Naive B cell (primary cell): ENCODE results near the gene RBMS3. TPM values are rescaled to one million over a fixed set of nuclear protein-coding genes. Genes with fewer than 3 reads are reported as not detected.
A peak's percentile ranks its signal among the peaks of the same experiment; 100 is the strongest.
"Not testable (repeated sequence)": the region's sequence is repeated elsewhere in the genome, so short reads cannot be mapped to it uniquely, and the experiment has no call there.

ENCODE experiments used
- ATAC-seq, 2 donors: fragments of 150-1000 bp; cut with Tn5 transposase; 2 replicates each; pipeline ENCODE4 v1.10.0; 2021; ENCODE audit warnings: low read depth in 2 of 2, mild to moderate bottlenecking in 2 of 2, moderate library complexity in 2 of 2
- DNase-seq: peaks from one replicate; pipeline ENCODE4 v3.0.0; 2022
- H3K27ac Mint-ChIP-seq, 6 donors: one replicate each; pipeline ENCODE4 v1.8.0; 2020 to 2022; ENCODE audit warnings: mild to moderate bottlenecking in 6 of 6, mixed read lengths in 6 of 6, moderate library complexity in 5 of 6, inconsistent platforms in 2 of 6
- H3K27me3 Mint-ChIP-seq, 3 donors: one replicate each; pipeline ENCODE4 v1.8.0; 2021 to 2022; ENCODE audit warnings: mixed read lengths in 3 of 3, mild to moderate bottlenecking in 1 of 3
- H3K36me3 Mint-ChIP-seq, 2 donors: one replicate each; pipeline ENCODE4 v1.8.0; 2020 to 2022; ENCODE audit warnings: mixed read lengths in 2 of 2, inconsistent platforms in 1 of 2, mild to moderate bottlenecking in 1 of 2
- H3K4me1 Mint-ChIP-seq, 3 donors: one replicate each; pipeline ENCODE4 v1.8.0; 2020 to 2022; ENCODE audit warnings: mixed read lengths in 3 of 3, inconsistent platforms in 1 of 3, mild to moderate bottlenecking in 1 of 3, moderate library complexity in 1 of 3
- H3K4me3 Mint-ChIP-seq, 8 donors: one replicate each; pipeline ENCODE4 v1.8.0; 2020 to 2022; ENCODE audit warnings: mild to moderate bottlenecking in 8 of 8, mixed read lengths in 8 of 8, moderate library complexity in 8 of 8, inconsistent platforms in 2 of 8
- H3K9me3 Mint-ChIP-seq, 7 donors: one replicate each; pipeline ENCODE4 v1.8.0; 2020 to 2022; ENCODE audit warnings: mixed read lengths in 7 of 7, mild to moderate bottlenecking in 5 of 7, inconsistent platforms in 2 of 7, moderate library complexity in 1 of 7
- polyA plus RNA-seq, 6 donors: library from polyadenylated mRNA; unstranded; fragments of 300-500 nt; fragmentation: Illumina TruSeq; gene quantifications; one replicate each; pipeline ENCODE4 v1.2.3, GENCODE V29; 2021; ENCODE audit warnings: low read depth in 6 of 6

Gene RBMS3
- polyA plus RNA-seq, 6 donors from 2014 or later: 0.12 to 1.3 (median 0.45) TPM; not detected in 3

- Mint-ChIP-seq H3K36me3 (no peaks in the 10 kb centered on the region), H3K9me3 (no peaks in the 10 kb centered on the region), H3K27me3 (no peaks in the 10 kb centered on the region), H3K4me3 (no peak overlapping the region), H3K4me1 (no peaks in the 10 kb centered on the region), H3K27ac (no peak overlapping the region)
- DNase-seq: no peak
- ATAC-seq: no peak
These were observed 64.8 kb downstream of the RBMS3 start for GRCh38 chr3:29345516-29346300.

- H3K36me3 Mint-ChIP-seq: no peaks in the 10 kb centered on the region
- no peaks in the 10 kb centered on the region for H3K9me3 Mint-ChIP-seq
- no peak overlapping the region for H3K4me3 Mint-ChIP-seq
- ATAC-seq (no peak), DNase-seq (no peak)
- no peak overlapping the region for H3K27ac Mint-ChIP-seq
- H3K27me3 Mint-ChIP-seq: no peaks in the 10 kb centered on the region
- H3K4me1 Mint-ChIP-seq: no peaks in the 10 kb centered on the region
These were observed 66.0 kb downstream of the RBMS3 start for GRCh38 chr3:29346828-29347227.

- Mint-ChIP-seq H3K4me3 (no peak overlapping the region), H3K27me3 (no peaks in the 10 kb centered on the region)
These were observed 66.5 kb downstream of the RBMS3 start for GRCh38 chr3:29347412-29347811.

GRCh38 chr3:29348316-29348715 lies 67.4 kb downstream of the RBMS3 start:
- Mint-ChIP-seq H3K9me3 (no peaks in the 10 kb centered on the region), H3K4me1 (no peaks in the 10 kb centered on the region), H3K4me3 (no peak overlapping the region), H3K36me3 (no peaks in the 10 kb centered on the region), H3K27me3 (no peaks in the 10 kb centered on the region), H3K27ac (no peak overlapping the region)
- no peak for ATAC-seq
- no peak for DNase-seq

More at GRCh38 chr3:29347412-29347811, 66.5 kb downstream of the RBMS3 start:
- Mint-ChIP-seq H3K36me3 (no peaks in the 10 kb centered on the region), H3K27ac (no peak overlapping the region), H3K9me3 (no peaks in the 10 kb centered on the region), H3K4me1 (no peaks in the 10 kb centered on the region)
- DNase-seq (no peak), ATAC-seq (no peak)

GRCh38 chr3:29349049-29349448 lies 68.2 kb downstream of the RBMS3 start:
- Mint-ChIP-seq H3K36me3 (no peaks in the 10 kb centered on the region), H3K9me3 (no peaks in the 10 kb centered on the region), H3K4me3 (no peak overlapping the region), H3K4me1 (peaks cover 0 to under 1% (median 0%) of the 10 kb centered on the region in 3 donors), H3K27me3 (no peaks in the 10 kb centered on the region), H3K27ac (no peak overlapping the region)
- DNase-seq: no peak
- no peak for ATAC-seq

- H3K4me3 Mint-ChIP-seq: peak overlapping the region in 1 of 8 donors; percentile 8
- DNase-seq: no peak
- no peaks in the 10 kb centered on the region for H3K27me3 Mint-ChIP-seq
These were observed 72.9 kb downstream of the RBMS3 start for GRCh38 chr3:29353807-29354206.

GRCh38 chr3:29354894-29355293 lies 74.0 kb downstream of the RBMS3 start:
- no peaks in the 10 kb centered on the region for H3K27me3 Mint-ChIP-seq
- H3K4me1 Mint-ChIP-seq: peaks cover 0 to 4% (median 0%) of the 10 kb centered on the region in 3 donors
- peaks cover 0 to 4% (median 0%) of the 10 kb centered on the region in 7 donors for H3K9me3 Mint-ChIP-seq
- DNase-seq: no peak
- ATAC-seq: no peak
- H3K4me3 Mint-ChIP-seq: no peak overlapping the region
- H3K36me3 Mint-ChIP-seq: no peaks in the 10 kb centered on the region
- no peak overlapping the region for H3K27ac Mint-ChIP-seq

More at GRCh38 chr3:29353807-29354206, 72.9 kb downstream of the RBMS3 start:
- Mint-ChIP-seq H3K4me1 (peaks cover 0 to 4% (median 0%) of the 10 kb centered on the region in 3 donors), H3K27ac (no peak overlapping the region), H3K9me3 (peaks cover 0 to 2% (median 0%) of the 10 kb centered on the region in 7 donors), H3K36me3 (no peaks in the 10 kb centered on the region)
- ATAC-seq: no peak

- H3K27me3 Mint-ChIP-seq: no peaks in the 10 kb centered on the region
- no peak for DNase-seq
- H3K36me3 Mint-ChIP-seq: no peaks in the 10 kb centered on the region
- H3K27ac Mint-ChIP-seq: no peak overlapping the region
- H3K4me1 Mint-ChIP-seq: peaks cover 0 to 4% (median 0%) of the 10 kb centered on the region in 3 donors
- H3K9me3 Mint-ChIP-seq: peaks cover 0 to 7% (median 0%) of the 10 kb centered on the region in 7 donors
- no peak overlapping the region for H3K4me3 Mint-ChIP-seq
- ATAC-seq: no peak
These were observed 75.2 kb downstream of the RBMS3 start for GRCh38 chr3:29356062-29356461.

- not testable (repeated sequence) for H3K36me3 Mint-ChIP-seq, ATAC-seq, H3K27me3 Mint-ChIP-seq, H3K4me3 Mint-ChIP-seq, DNase-seq, H3K9me3 Mint-ChIP-seq, H3K4me1 Mint-ChIP-seq, H3K27ac Mint-ChIP-seq
These were observed 79.4 kb downstream of the RBMS3 start for GRCh38 chr3:29360289-29360688.

- ATAC-seq: no peak
- DNase-seq: no peak
- Mint-ChIP-seq H3K27ac (no peak overlapping the region), H3K36me3 (no peaks in the 10 kb centered on the region), H3K4me1 (peaks cover 0 to 4% (median 0%) of the 10 kb centered on the region in 3 donors), H3K27me3 (no peaks in the 10 kb centered on the region), H3K9me3 (peaks cover 0 to 7% (median 0%) of the 10 kb centered on the region in 7 donors), H3K4me3 (no peak overlapping the region)
These were observed 82.2 kb downstream of the RBMS3 start for GRCh38 chr3:29363110-29363509.

- Mint-ChIP-seq H3K4me1 (peaks cover 0 to 4% (median 0%) of the 10 kb centered on the region in 3 donors), H3K27ac (no peak overlapping the region), H3K9me3 (no peaks in the 10 kb centered on the region), H3K27me3 (no peaks in the 10 kb centered on the region), H3K4me3 (no peak overlapping the region), H3K36me3 (no peaks in the 10 kb centered on the region)
- ATAC-seq (no peak), DNase-seq (no peak)
These were observed 89.2 kb downstream of the RBMS3 start for GRCh38 chr3:29370021-29370420.

GRCh38 chr3:29370476-29371420 lies 89.9 kb downstream of the RBMS3 start:
- Mint-ChIP-seq H3K36me3 (no peaks in the 10 kb centered on the region), H3K27ac (no peak overlapping the region), H3K9me3 (peaks cover 0 to under 1% (median 0%) of the 10 kb centered on the region in 7 donors), H3K27me3 (no peaks in the 10 kb centered on the region), H3K4me1 (peaks cover 0 to under 1% (median 0%) of the 10 kb centered on the region in 3 donors), H3K4me3 (no peak overlapping the region)
- no peak for ATAC-seq
- no peak for DNase-seq

- H3K27ac Mint-ChIP-seq: no peak overlapping the region
- no peak overlapping the region for H3K4me3 Mint-ChIP-seq
- ATAC-seq: no peak
- H3K36me3 Mint-ChIP-seq: no peaks in the 10 kb centered on the region
- H3K4me1 Mint-ChIP-seq: no peaks in the 10 kb centered on the region
- H3K27me3 Mint-ChIP-seq: no peaks in the 10 kb centered on the region
- no peak for DNase-seq
- H3K9me3 Mint-ChIP-seq: peaks cover 0 to 3% (median 0%) of the 10 kb centered on the region in 7 donors
These were observed 92.3 kb downstream of the RBMS3 start for GRCh38 chr3:29373131-29373680.
